HUDEP-2 (cell line): ENCODE data around the gene RNF13.
"Not testable (repeated sequence)": the region's sequence is repeated elsewhere in the genome, so short reads cannot be mapped to it uniquely, and the experiment has no call there.

ENCODE experiments used
- DNase-seq, 76 experiments: peaks; one replicate each; lab custom pipeline; 2025; ENCODE audit not compliant: unreplicated experiment in 76 of 76; lab: John Stamatoyannopoulos, UW

The RNF13 gene

DNA sequence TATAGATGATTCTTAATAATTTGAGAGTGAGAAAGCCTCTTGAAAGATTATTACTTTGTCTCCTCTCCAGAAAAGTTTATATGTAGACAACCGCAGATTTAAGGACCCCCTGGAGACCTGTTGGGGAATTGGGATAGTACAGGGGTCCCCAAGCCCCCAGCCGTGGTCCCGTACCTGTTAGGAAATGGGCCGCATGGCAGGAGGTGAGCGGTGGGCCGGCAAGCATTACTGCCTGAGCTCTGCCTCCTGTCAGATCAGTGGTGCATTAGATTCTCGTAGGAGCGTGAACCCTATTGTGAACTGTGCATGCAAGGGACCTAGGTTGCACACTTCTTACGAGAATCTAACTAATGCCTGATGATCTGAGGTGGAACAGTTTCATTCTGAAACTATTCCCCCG is 79.4 kb downstream of the RNF13 start:
- no peak for DNase-seq

GRCh38 chr3:149894205-149894604 is 81.2 kb downstream of the RNF13 start:
- DNase-seq: no peak

GRCh38 chr3:149895339-149895738 is 82.3 kb downstream of the RNF13 start:
- DNase-seq: no peak

DNA sequence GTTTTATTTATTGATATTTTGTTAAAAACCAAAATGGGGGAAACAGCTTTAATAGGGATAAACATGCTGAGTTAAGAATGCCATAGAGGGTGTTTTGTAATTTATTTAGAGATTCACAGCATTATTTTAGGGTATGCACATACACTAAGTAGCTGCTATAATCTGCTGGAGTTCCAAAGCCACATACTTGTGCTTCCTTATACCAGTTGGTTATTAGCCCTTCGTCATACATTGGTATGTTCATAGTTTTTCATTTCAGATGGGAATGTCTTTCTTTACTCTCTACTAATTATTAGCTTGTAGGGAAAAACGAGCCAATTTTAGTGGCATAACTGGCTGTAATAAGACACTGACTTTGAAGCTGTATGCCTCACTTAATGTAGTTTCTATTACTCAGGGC is 82.8 kb downstream of the RNF13 start:
- DNase-seq: no peak

DNA sequence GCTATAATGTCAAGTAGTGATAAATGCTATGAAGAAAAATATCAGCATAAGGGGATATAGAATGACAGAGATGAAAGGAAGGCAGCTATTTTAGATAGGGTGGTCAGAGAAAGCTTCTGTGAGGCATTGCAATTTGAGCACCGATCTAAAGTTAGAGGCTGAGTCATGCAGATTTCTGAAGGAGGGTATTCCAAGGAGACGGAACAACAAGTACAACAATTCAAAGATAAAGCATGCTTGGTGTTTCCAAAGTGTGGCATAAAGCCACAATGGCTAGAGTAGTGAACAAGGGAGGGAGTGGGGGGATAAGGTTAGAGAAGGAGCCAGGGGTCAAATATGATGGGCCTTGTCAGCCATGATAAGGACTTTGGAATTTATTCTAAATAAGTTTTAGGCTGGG is 85.8 kb downstream of the RNF13 start:
- DNase-seq: peak in 1 of 76 experiments; percentile 8

GRCh38 chr3:149900322-149900721 is 87.3 kb downstream of the RNF13 start:
- no peak for DNase-seq

DNA sequence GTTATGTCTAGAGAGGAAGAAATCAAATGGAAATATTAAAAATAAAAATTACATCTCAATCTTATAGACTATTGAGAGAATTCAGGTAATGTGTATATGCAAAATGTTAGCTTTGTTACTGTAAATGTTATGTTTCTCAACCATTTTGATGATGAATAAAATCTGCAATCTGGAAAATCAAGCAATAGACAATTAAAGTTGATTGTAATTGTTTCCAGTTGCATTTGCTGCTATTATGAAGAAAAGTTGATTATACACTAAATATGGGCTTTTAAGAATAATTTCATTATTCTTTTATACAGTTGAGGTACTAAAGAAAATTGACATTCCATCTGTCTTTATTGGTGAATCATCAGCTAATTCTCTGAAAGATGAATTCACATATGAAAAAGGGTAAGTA is 88.8 kb downstream of the RNF13 start:
- DNase-seq: no peak

- peak in 2 of 76 experiments; percentile 6 to 22 for DNase-seq
Observed at GRCh38 chr3:149902498-149903139, 89.6 kb downstream of the RNF13 start.

- no peak for DNase-seq
Observed at GRCh38 chr3:149906036-149906435, 93.0 kb downstream of the RNF13 start.

DNA sequence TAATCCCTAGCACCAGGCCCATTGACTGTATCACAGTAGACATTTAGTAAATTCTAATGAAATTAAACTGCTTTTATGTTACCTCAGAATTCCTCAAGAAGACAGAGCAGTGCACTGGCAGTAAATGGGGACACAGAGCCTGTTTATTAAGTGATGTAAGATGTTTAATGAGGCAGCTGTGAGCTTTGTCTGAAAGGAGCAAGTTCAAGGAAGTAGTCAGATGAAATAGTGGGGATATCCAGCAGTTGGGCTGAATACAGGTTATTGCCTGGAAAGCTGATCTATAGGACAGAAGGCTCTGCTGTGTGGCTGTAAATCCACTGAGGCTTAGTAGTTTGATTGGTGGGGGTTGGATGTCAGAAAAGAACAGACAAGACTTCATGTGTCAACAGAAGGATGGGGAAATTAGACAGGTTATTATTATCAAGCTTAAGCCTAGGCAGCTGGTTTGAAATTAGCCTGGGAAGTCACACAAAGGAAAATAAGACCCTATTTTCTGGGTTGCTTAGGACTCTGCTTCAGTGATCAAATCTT is 95.5 kb downstream of the RNF13 start:
- no peak for DNase-seq

DNA sequence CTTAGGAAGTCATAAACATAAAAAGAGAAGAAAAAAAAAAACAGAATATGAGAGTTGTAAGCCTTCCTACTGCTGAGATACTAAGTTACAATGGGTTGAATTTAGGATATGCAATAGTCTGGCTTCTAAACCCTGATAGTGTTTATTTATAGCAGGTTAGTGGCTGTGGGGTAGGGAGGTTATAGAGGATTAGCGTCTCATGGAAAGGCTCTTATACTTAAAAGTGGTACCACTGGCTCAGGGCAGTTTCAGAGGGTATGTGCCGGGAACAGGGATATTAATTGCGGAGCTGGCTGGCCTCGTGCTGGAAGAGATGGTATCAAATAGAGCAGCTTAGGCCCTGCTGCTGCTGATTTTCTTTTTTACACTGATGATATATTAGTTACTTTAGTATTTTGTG is 96.9 kb downstream of the RNF13 start:
- no peak for DNase-seq

DNA sequence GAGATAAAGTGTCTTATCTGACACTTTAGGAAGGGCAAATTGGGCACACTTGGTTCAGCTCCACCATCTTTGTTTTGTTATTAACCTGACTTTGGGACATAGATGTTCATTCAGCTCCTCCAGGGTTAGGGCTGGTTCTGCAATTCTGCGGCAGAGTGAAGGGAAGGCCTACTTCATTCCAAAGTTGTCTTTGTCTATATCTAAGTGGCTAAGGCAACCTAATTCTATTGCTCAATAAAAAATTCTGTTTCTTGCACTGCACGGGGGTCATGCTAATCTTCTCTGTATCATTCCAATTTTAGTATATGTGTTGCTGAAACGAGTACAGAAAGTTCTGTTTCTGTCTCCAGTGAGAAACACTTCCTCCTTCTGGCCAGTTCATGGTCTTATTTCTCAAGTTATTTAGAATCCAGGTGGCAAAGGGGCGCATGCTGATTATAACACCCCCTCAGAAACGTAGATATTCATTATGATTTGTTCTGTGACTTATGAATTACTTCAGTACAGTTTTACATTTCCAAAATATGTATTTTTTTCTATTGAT is 104.2 kb downstream of the RNF13 start:
- no peak for DNase-seq

DNA sequence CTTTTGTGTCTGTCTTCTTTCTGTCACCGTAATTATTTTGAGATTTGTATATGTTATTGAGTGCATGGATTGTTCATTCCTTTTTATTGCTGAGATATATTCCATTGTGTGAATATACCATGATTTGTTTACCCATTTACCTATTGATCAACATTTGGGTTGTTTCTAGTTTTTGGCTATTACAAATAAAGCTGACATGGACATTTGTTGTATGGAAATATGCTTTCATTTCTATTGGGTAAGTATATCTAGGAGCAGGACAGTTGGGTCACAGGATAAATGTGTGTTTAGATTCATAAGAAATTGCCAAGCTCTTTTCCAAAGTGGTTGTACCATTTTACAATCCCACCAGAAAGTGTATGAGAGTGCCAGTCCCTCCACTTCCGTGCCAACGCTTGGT is 106.5 kb downstream of the RNF13 start:
- DNase-seq: no peak

- no peak for DNase-seq
Observed at GRCh38 chr3:149920119-149920518, 107.1 kb downstream of the RNF13 start.

DNA sequence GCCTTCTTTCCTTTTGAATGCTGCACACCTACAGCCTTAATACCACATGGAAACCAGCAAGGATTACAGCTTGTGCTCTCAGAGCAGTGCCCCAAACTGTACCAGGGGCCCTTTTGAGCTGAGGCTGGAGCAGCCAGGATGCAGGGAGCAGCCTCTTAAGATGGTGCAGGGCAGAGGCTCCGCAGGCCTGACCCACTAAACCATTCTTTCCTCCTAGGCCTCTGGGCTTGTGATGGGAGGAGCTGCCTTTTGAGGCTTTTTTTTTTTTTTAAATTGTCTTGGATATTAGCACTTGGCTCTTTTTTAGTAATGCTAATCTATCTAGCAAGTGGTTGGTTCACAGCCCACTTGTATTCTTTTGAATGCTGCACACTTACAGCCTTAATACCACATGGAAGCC is 120.0 kb downstream of the RNF13 start:
- DNase-seq: no peak

GRCh38 chr3:149933858-149934257 is 120.8 kb downstream of the RNF13 start:
- no peak for DNase-seq

DNA sequence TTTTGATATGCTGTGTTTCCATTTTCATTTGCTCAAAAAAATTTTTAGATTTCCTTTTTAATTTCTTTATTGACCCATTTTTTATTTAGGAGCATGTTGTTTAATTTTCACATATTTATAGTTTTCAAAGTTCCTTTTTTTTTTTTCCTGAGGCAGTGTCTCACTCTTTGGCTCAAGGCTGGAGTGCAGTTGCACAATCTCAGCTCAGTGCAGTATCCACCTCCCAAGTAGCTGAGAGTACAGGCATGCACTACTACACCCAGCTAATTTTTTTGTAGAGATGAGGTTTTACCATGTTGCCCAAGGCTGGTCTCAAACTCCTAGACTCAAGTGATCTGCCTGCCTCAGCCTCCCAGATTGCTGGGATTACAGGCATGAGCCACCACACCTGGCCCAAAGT is 121.5 kb downstream of the RNF13 start:
- DNase-seq: no peak

DNA sequence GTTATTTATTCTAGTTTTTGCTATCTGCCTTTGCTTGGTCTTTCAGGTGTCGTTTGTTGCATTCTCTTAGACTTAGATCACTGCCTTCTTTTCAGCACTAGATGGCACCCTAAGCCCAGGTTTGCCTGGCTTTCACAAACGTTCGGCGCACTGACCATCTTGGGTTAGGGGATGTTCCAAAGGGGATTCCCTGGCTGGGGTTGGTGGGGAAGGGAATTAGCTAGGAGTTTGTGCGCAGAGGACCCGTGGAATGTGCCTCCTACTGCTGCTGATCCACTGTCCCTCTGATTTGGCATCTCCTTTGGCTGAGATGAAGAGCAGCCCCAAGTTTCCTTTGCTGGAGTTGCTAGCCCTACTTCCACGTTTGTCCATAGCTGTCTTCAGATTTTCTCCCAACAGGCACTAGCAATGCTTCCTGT is 123.8 kb downstream of the RNF13 start:
- peak in 22 of 76 experiments; percentile 0 to 40 (median 3) for DNase-seq

DNA sequence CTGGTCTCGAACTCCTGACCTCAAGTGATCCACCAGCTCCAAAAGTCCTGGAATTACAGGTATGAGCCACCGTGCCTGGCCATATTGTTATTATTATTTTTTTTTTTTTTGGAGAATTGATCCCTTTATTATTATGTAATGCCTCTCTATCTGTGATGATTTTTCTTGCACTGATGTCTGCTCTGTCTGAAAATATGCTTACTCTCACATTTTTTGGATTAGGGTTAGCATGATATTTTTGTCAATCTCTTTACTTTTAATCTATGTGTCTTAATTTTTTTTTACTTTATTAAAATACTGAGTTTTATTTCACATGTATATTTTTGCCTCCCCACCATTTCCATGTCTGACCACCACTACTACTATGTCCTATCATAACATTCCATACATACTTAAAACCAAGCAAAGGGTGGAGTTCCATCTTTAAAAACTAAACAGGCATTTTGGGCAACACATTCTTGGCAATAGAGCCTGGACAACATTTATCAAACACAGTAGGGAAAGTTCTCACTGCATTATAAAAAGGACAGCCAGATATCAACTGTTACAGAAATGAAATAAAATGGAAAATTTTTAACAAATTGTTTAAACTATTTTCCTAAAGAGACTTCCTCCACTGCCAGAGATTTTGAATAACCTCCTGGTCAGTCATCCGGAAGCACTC is 125.5 kb downstream of the RNF13 start:
- not testable (repeated sequence) for DNase-seq

DNA sequence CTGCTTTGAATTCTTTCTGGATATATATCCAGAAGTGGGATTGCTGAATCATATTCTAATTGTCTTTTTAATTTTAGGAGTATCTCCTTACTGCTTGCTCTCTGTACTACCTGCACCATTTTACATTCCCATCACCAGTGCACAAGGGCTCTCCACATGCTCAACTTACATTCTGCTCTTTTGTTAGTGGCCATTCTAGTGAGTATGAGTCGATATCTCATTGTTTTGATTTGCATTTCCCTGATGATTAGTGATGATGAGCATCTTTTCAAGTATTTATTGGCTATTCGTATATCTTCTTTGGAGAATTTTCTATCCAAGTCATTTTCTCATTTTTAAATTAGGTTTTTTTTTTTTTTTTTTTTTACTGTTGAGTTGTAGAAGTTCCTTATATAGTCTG is 128.2 kb downstream of the RNF13 start:
- DNase-seq: no peak

DNA sequence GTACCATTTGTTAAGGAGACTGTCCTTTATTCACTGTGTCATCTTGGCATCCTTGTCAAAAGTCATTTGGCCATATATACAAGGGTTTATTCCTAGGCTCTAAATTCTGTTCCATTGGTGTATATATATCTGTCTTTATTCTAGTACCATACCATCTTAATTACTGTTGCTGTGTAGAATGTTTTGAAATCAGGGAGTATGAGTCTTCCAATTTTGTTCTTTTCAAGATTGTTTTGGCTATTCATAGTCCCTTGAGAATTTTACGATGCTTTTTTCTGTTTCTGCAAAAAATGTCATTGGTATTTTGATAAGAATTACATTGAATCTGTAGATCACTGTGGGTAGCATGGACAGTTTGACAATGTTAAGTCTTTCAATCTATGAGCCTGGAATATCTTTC is 128.9 kb downstream of the RNF13 start:
- no peak for DNase-seq

DNA sequence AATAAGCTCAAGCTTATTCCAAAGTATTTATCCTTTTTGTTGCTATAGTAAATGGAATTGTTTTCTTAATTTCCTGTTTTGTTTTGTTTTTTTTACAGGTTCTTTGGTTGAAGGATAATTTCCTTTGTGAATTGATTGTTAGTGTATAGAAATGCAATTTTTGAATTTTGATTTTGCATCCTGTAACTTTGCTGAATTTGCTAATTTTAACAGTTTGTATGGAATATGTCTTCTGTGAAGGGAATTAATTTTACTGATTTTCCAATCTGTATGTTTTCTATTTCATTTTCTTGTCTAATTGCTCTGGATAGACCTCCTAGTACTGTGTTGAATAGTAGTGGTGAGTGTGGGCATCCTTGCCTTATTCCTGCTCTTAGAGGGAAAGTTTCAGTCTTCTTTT is 129.4 kb downstream of the RNF13 start:
- DNase-seq: no peak
